ENCODE data around the gene ZNF735.
"Not testable (repeated sequence)": the region's sequence is repeated elsewhere in the genome, so short reads cannot be mapped to it uniquely, and the experiment has no call there.

Gene ZNF735

GRCh38 chr7:64206903-64207302 is at the start of gene ZNF735:
TSS of gene ZNF735 (plus strand) at chr7:64207203. CDS start at chr7:64207203, 0 bp downstream.
- no peak for DNase-seq

GRCh38 chr7:64170974-64171373 is 36.0 kb upstream of the ZNF735 start:
- DNase-seq: not testable (repeated sequence)

DNA sequence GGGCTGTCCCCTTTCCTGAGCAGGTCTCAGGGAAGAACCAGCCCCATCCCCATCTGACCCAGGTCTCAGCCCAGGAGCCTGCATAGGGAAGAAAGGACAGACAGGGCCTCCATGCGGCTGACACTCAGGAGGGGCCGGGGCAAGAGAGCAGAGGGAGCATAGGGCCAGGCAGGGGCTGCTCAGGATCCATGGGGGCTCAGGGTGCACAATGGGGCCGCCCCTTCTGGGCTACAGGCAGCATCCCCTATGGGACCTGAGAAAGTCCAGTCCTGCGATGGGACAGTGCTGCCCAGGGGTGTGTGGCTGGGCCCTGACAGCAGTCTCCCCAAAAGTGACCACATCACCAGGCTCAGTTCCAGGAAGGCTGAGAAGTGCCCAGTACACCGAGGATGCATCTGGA is 32.7 kb upstream of the ZNF735 start:
- DNase-seq: no peak

DNA sequence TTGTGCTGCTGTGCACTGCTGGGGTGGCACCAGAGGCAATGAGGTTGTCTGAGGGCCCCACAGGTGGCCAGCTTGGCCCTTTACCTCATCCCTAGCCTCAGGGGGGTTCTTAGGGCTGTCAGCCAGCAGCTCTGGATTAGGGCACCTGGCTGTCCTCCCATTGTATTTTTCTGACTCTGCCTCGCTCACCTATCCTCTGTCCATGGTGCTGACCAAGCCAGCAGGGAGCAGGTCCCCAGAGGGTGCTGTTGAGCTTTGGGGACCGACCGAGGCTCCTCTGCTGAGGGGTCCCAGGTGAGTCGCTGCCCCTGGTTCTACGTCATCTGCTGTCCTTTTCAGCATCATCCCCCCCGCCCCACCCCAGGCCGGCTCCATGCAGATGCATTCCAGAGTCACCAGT is 32.1 kb upstream of the ZNF735 start:
- DNase-seq: no peak

DNA sequence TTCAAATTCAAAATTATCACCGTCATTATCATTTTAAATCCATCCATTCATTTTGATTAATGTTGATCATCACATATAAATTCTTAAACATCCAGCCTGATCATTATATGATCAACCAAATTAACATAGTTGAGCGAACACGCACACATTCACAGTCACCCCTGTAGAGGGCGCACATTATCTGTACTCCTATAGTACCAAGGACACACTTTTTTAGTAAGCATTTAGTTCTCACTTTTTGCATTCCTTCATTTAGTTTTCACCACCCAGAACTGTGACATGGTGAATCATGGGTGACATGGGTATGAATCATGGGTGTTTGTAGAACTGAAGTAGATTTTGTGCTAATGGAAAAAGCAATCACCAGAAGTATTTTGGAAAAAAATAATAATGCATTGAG is 26.0 kb upstream of the ZNF735 start:
- no peak for DNase-seq

- DNase-seq: no peak
These were observed 25.4 kb upstream of the ZNF735 start for GRCh38 chr7:64181586-64181985.

DNA sequence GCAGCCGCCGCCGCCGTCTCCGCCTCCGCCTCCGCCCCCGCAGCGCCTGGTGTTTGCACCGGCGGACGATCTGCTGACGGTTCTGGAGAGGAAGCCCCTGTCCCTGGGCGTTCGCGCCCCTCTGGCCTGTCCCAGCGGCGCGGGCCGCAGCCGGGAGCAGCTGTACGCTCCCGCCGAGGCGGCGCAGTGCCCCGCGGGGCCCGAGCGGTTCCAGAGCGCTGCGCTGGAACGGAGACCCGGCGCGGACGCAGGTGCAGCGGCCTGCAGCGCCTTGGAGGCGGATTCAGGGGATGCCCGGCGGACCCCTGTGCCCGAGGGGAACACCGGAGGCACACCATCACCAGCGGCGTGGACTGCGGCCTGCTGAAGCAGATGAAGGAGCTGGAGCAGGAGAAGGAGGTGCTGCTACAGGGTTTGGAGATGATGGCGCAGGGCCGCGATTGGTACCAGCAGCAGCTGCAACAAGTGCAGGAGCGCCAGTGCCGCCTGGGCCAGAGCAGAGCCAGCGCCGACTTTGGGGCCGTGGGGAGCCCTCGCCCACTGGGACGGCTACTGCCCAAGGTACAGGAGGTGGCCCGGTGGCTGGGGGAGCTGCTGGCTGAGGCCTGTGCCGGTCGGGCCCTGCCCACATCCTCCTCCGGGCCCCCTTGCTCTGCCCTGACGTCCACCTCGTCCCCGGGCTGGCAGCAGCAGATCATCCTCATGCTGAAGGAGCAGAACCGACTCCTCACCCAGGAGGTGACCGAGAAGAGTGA is 24.8 kb upstream of the ZNF735 start:
- no peak for DNase-seq

DNA sequence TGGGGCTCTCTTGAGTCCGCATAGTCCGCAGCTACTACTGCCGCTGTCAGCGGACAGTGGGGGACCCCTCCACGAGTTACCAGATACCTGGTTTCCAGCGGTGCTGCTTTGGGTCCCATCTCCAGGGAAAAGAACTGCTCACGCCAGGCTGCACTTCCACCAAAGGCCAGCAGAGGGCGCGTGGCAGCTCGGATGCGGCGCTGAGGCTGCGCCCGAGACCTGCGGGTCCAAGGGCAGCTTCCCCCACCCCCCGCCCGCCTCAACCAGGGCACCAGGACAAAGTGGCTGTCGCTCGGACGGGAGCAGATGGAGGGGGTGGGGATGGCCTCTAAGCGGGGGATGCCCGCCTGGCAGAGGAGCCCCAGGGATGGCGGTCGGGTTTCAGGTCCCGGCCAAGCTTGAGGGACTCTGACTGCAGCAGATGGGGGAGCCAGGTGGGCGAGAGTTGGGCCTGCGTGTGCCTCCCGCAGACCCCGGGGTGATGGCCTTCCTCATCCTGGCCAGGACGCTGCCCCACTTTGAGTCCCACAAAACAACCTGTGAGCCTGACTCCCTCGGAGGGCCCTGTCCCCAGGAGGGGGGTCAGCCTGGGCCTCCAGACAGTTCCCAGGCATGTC is 23.8 kb upstream of the ZNF735 start:
- peak in 2 of 4 experiments; percentile 8 to 17 for DNase-seq

DNA sequence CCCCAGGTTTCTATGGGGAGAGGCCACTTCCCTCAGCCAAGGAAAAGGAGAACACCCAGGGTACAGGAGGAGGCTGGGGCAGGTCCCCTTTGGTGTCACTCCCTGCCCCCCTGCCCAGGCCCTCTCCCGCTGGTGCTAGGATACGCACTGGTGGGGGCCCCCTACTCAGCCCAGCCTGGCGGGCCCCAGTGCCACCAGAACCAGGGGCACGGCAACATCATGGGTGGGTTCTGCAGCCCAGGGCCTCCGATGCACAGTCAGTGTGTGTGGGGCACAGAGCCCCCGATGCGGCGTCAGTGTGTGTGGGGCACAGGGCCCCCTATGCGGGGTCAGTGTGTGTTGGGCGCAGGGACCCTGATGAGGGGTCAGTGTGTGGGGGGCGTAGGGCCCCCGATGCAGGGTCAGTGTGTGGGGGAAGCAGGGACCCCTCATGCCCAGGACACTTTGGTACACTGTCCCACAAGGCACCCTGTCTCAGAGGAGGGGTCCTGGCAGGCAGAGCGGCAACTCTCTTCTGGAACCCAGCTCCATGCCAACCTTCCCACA is 23.1 kb upstream of the ZNF735 start:
- no peak for DNase-seq

- no peak for DNase-seq
These were observed 22.6 kb upstream of the ZNF735 start for GRCh38 chr7:64184376-64184775.

DNA sequence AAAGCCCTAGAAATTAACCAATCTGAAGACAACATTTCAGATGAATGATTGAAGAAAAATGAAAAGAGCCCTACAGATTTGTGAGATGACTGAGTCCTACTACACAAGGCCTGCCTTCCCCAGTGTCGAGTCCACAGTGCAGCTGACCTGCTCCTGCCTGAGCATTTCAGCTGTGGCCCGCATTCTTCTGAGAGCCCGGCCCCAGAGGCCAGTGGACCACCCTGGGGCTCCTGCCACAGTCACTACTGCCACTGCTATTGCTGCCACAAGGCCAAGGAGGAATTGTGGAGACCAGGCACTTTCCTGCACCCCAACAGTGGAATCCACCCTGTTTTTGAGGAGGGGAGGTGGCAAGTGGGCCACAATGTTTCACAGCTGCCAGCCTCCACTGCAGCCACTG is 19.6 kb upstream of the ZNF735 start:
- no peak for DNase-seq

- DNase-seq: no peak
These were observed 14.8 kb upstream of the ZNF735 start for GRCh38 chr7:64192148-64192704.

DNA sequence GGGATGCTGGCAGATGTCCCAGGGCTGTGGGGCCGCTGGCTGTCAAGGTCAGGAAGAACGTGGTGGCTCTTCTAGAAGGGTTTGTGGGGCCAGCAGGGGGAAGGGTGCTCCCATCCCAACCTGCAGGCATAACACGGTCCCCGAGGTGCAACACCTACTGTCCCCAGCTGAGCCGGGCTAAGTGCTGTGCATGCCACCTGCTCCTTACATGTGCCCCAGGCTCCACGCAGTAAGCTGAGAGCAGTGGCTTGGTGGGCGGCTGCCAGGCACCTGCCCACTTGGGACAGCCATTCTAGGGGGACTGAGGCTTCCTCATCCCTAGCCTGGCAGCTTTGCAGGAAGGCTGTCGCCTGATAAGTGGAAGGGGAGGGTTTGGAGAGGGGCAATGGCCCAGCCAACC is 14.2 kb upstream of the ZNF735 start:
- no peak for DNase-seq

- not testable (repeated sequence) for DNase-seq
These were observed 12.8 kb downstream of the ZNF735 start for GRCh38 chr7:64219710-64220298.

DNA sequence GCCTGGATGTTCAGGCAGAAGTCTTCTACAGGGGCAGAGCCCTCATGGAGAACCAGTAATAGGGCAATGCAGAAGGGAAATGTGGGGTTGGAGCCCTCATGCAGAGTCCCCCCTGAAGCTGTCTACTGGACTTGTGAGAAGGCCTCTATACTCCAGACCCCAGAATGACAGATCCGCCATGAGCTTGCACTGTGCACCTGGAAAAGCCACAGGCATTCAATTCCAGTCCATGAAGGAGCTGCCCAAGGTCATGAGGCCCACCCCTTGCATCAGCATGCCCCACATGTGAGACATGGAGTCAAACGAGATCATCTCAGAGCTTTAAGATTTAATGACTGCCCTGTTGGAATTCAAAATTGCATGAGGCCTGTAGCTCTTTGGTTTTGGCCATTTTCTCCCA is 16.4 kb downstream of the ZNF735 start:
- DNase-seq: no peak

GRCh38 chr7:64228174-64228573 is 21.2 kb downstream of the ZNF735 start, which contains the start of gene ZNF679:
TSS of gene ZNF679 (plus strand) at chr7:64228474. CDS start at chr7:64249118, 20,644 bp downstream.
- DNase-seq: not testable (repeated sequence)

- no peak for DNase-seq
These were observed 59.4 kb downstream of the ZNF735 start for GRCh38 chr7:64266341-64266919.

All from activated CD4-positive, CD25-positive, alpha-beta regulatory T cell (primary cell).